Peyer's patch (tissue), 4 donors: ENCODE data around the gene TBX15.

Source experiments
- CTCF ChIP-seq, 6 experiments: fragments of 450-650 bp in 4 of 6; fragments of 200-600 bp in 2 of 6; sonication (generic) in 1 of 6; IDR thresholded peaks; one replicate each; pipeline ENCODE4 v1.5.1; 2017 to 2019; ENCODE audit warnings: antibody characterized with exemption in 6 of 6, mild to moderate bottlenecking in 3 of 6, moderate library complexity in 1 of 6
- POLR2A ChIP-seq, 2 donors: fragments of 450-650 bp; IDR thresholded peaks; one replicate each; pipeline ENCODE4 v1.5.1; 2017; ENCODE audit warnings: antibody characterized with exemption in 2 of 2, mild to moderate bottlenecking in 2 of 2, moderate library complexity in 2 of 2

- TF ChIP-seq POLR2A (IDR thresholded peaks at IDR 0.05) = no peak
- no peak for TF ChIP-seq CTCF (IDR thresholded peaks at IDR 0.05)
These were observed 6.7 kb downstream of the TBX15 start for GRCh38 chr1:118981436-118981835.
